Measurements from ENCODE around the gene PCDHB11.
"Not testable (repeated sequence)": the region's sequence is repeated elsewhere in the genome, so short reads cannot be mapped to it uniquely, and the experiment has no call there.

The PCDHB11 gene

DNA sequence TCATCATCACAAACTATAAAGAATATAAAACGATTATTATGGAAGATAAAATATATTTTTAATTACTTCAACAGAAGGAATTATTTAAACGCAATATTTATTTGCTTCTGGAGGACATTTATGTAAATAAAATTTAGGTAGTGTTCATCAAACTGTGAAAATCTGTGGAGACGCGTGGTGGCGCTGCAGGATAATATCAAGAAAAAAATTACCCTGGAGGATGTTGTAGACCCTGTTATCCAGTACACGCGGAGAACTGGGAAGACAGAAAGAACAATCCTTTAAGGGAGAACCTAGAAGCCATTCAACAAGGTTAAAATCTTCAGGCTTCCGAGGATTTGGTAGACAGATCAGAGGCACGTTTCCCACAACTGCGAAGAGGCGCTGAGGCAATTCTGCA, 9.1 kb downstream of the PCDHB11 start, which contains the start of gene PCDHB12:
Gene PCDHB12, plus strand, starts transcription at position 242 of the 400 bp plus-strand sequence. CDS start 189 bp downstream, outside the sequence.
- no peak within 1 kb of the TSS for H3K4me3 Mint-ChIP-seq
- no peaks in the 10 kb centered on the region for H3K36me3 Mint-ChIP-seq
- no peak within 1 kb of the TSS for H3K27ac Mint-ChIP-seq
- peaks cover 2% of the 10 kb centered on the region for H3K9me3 Mint-ChIP-seq
- ATAC-seq (ENCODE audit: low read depth) (no peak), DNase-seq (ENCODE audit: low spot score in 2 of 2) (no peak)
- peaks cover 9% of the 10 kb centered on the region for H3K27me3 Mint-ChIP-seq
- H3K4me1 Mint-ChIP-seq: no peaks in the 10 kb centered on the region

DNA sequence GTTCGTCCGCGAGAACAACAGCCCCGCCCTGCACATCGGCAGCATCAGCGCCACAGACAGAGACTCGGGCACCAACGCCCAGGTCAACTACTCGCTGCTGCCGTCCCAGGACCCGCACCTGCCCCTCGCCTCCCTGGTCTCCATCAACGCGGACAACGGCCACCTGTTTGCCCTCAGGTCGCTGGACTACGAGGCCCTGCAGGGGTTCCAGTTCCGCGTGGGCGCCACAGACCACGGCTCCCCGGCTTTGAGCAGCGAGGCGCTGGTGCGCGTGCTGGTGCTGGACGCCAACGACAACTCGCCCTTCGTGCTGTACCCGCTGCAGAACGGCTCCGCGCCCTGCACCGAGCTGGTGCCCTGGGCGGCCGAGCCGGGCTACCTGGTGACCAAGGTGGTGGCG, 10.9 kb downstream of the PCDHB11 start:
- not testable (repeated sequence) for H3K9me3 Mint-ChIP-seq; H3K36me3 Mint-ChIP-seq; H3K4me3 Mint-ChIP-seq; ATAC-seq (ENCODE audit: low read depth); DNase-seq (ENCODE audit: low spot score in 2 of 2); H3K27ac Mint-ChIP-seq; H3K4me1 Mint-ChIP-seq
- peaks cover 11% of the 10 kb centered on the region for H3K27me3 Mint-ChIP-seq

DNA sequence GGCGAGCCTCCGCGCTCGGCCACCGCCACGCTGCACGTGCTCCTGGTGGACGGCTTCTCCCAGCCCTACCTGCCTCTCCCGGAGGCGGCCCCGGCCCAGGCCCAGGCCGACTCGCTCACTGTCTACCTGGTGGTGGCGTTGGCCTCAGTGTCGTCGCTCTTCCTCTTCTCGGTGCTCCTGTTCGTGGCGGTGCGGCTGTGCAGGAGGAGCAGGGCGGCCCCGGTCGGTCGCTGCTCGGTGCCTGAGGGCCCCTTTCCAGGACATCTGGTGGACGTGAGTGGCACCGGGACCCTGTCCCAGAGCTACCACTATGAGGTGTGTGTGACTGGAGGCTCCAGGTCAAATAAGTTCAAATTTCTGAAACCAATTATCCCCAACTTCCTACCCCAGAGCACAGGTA, 11.4 kb downstream of the PCDHB11 start:
- H3K4me3 Mint-ChIP-seq; ATAC-seq (ENCODE audit: low read depth); H3K27ac Mint-ChIP-seq; H3K36me3 Mint-ChIP-seq; H3K9me3 Mint-ChIP-seq; DNase-seq (ENCODE audit: low spot score in 2 of 2); H3K4me1 Mint-ChIP-seq: not testable (repeated sequence)
- H3K27me3 Mint-ChIP-seq: peaks cover 11% of the 10 kb centered on the region

DNA sequence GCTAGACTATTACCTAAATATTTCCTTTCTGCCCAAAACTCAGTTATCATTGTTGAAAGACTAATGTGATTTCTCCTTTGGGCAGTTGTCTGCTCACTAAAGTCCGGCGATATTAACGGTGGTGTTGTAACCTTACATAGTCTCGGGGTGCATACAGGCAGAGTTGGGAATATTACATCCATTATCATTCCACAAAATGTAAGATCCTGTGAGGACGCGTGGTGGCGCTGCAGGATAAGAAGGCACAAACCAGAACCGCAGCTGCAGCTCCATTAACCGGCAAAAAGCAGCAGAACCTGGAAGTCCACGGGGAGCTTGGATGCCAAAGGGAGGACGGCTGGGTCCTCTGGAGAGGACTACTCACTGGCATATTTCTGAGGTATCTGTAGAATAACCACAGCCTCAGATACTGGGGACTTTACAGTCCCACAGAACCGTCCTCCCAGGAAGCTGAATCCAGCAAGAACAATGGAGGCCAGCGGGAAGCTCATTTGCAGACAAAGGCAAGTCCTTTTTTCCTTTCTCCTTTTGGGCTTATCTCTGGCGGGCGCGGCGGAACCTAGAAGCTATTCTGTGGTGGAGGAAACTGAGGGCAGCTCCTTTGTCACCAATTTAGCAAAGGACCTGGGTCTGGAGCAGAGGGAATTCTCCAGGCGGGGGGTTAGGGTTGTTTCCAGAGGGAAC, 14.4 kb downstream of the PCDHB11 start, which contains the start of gene PCDHB13:
Gene PCDHB13, plus strand, starts transcription at position 264 of the 684 bp plus-strand sequence. Its CDS starts 205 bp downstream, at position 469.
- H3K4me1 Mint-ChIP-seq; H3K27ac Mint-ChIP-seq; ATAC-seq (ENCODE audit: low read depth); H3K9me3 Mint-ChIP-seq; H3K36me3 Mint-ChIP-seq; DNase-seq (ENCODE audit: low spot score in 2 of 2): not testable (repeated sequence)
- Mint-ChIP-seq H3K27me3 (peaks cover 11% of the 10 kb centered on the region), H3K4me3 (peak within 1 kb of the TSS; percentile 29)

DNA sequence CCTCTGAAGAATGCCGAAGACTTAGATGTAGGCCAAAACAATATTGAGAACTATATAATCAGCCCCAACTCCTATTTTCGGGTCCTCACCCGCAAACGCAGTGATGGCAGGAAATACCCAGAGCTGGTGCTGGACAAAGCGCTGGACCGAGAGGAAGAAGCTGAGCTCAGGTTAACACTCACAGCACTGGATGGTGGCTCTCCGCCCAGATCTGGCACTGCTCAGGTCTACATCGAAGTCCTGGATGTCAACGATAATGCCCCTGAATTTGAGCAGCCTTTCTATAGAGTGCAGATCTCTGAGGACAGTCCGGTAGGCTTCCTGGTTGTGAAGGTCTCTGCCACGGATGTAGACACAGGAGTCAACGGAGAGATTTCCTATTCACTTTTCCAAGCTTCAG, 15.2 kb downstream of the PCDHB11 start:
- not testable (repeated sequence) for H3K36me3 Mint-ChIP-seq; H3K4me3 Mint-ChIP-seq; H3K9me3 Mint-ChIP-seq; ATAC-seq (ENCODE audit: low read depth); H3K4me1 Mint-ChIP-seq; H3K27ac Mint-ChIP-seq; DNase-seq (ENCODE audit: low spot score in 2 of 2)
- H3K27me3 Mint-ChIP-seq: peaks cover 12% of the 10 kb centered on the region

DNA sequence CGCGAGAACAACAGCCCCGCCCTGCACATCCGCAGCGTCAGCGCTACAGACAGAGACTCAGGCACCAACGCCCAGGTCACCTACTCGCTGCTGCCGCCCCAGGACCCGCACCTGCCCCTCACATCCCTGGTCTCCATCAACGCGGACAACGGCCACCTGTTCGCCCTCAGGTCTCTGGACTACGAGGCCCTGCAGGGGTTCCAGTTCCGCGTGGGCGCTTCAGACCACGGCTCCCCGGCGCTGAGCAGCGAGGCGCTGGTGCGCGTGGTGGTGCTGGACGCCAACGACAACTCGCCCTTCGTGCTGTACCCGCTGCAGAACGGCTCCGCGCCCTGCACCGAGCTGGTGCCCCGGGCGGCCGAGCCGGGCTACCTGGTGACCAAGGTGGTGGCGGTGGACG, 16.1 kb downstream of the PCDHB11 start:
- ATAC-seq (ENCODE audit: low read depth); H3K4me1 Mint-ChIP-seq; DNase-seq (ENCODE audit: low spot score in 2 of 2); H3K27ac Mint-ChIP-seq; H3K36me3 Mint-ChIP-seq; H3K4me3 Mint-ChIP-seq: not testable (repeated sequence)
- peaks cover 16% of the 10 kb centered on the region for H3K27me3 Mint-ChIP-seq
- H3K9me3 Mint-ChIP-seq: peaks cover 16% of the 10 kb centered on the region

DNA sequence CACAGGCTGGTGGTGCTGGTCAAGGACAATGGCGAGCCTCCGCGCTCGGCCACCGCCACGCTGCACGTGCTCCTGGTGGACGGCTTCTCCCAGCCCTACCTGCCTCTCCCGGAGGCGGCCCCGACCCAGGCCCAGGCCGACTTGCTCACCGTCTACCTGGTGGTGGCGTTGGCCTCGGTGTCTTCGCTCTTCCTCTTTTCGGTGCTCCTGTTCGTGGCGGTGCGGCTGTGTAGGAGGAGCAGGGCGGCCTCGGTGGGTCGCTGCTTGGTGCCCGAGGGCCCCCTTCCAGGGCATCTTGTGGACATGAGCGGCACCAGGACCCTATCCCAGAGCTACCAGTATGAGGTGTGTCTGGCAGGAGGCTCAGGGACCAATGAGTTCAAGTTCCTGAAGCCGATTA, 16.6 kb downstream of the PCDHB11 start:
- not testable (repeated sequence) for H3K4me3 Mint-ChIP-seq; ATAC-seq (ENCODE audit: low read depth); H3K36me3 Mint-ChIP-seq; H3K27ac Mint-ChIP-seq; H3K4me1 Mint-ChIP-seq; DNase-seq (ENCODE audit: low spot score in 2 of 2)
- H3K27me3 Mint-ChIP-seq: peaks cover 17% of the 10 kb centered on the region
- peaks cover 14% of the 10 kb centered on the region for H3K9me3 Mint-ChIP-seq

DNA sequence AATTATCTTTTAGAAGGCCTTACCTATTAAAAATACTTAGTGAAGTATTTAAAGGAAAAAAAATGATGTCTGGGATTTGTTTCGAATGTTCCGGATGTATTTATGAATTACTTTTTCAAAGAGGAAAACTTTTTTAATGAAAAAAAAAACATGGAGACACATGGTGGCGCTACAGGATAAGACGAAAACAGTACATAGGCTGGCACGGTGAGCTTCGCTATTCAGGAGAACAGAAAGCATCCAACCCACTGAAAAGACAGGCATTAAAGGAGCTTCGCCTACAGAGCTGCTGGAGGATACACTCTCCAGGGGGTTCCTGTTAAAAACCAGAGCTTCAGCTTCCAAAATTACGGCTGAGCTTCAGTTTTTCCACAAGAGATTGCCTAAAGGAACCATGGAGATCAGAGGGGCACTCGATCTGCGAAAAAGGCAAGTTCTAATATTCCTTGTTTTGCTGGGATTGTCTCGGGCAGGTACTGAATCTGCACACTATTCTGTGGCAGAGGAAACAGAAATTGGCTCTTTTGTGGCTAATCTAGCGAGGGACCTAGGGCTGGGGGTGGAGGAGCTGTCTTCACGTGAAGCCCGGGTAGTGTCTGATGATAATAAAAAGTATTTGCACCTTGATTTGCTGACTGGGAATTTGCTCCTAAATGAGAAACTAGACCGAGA, 23.8 kb downstream of the PCDHB11 start, which contains the start of gene PCDHB14:
Gene PCDHB14, plus strand, starts transcription at position 232 of the 672 bp plus-strand sequence. Its CDS starts 163 bp downstream, at position 395.
- H3K4me3 Mint-ChIP-seq: peak within 1 kb of the TSS; percentile 19
- H3K4me1 Mint-ChIP-seq: no peaks in the 10 kb centered on the region
- ATAC-seq (ENCODE audit: low read depth) (no peak), DNase-seq (ENCODE audit: low spot score in 2 of 2) (no peak)
- peaks cover 16% of the 10 kb centered on the region for H3K9me3 Mint-ChIP-seq
- H3K36me3 Mint-ChIP-seq: peaks cover 2% of the 10 kb centered on the region
- H3K27ac Mint-ChIP-seq: no peak within 1 kb of the TSS
- H3K27me3 Mint-ChIP-seq: peaks cover 17% of the 10 kb centered on the region

DNA sequence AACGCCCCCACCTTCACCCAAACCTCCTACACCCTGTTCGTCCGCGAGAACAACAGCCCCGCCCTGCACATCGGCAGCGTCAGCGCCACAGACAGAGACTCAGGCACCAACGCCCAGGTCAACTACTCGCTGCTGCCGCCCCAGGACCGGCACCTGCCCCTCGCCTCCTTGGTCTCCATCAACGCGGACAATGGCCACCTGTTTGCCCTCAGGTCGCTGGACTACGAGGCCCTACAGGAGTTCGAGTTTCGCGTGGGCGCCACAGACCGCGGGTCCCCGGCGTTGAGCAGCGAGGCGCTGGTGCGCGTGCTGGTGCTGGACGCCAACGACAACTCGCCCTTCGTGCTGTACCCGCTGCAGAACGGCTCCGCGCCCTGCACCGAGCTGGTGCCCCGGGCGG, 25.4 kb downstream of the PCDHB11 start:
- H3K4me1 Mint-ChIP-seq; H3K4me3 Mint-ChIP-seq; H3K36me3 Mint-ChIP-seq; DNase-seq (ENCODE audit: low spot score in 2 of 2); H3K27ac Mint-ChIP-seq; ATAC-seq (ENCODE audit: low read depth): not testable (repeated sequence)
- Mint-ChIP-seq H3K9me3 (peaks cover 14% of the 10 kb centered on the region), H3K27me3 (peaks cover 14% of the 10 kb centered on the region)

DNA sequence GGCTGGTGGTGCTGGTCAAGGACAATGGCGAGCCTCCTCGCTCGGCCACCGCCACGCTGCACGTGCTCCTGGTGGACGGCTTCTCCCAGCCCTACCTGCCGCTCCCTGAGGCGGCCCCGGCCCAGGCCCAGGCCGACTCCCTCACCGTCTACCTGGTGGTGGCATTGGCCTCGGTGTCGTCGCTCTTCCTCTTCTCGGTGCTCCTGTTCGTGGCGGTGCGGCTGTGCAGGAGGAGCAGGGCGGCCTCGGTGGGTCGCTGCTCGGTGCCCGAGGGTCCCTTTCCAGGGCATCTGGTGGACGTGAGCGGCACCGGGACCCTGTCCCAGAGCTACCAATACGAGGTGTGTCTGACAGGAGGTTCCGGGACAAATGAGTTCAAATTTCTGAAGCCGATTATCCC, 26.0 kb downstream of the PCDHB11 start:
- H3K4me1 Mint-ChIP-seq; H3K27ac Mint-ChIP-seq; DNase-seq (ENCODE audit: low spot score in 2 of 2); H3K9me3 Mint-ChIP-seq; H3K4me3 Mint-ChIP-seq; H3K36me3 Mint-ChIP-seq; ATAC-seq (ENCODE audit: low read depth): not testable (repeated sequence)
- H3K27me3 Mint-ChIP-seq: peaks cover 11% of the 10 kb centered on the region

DNA sequence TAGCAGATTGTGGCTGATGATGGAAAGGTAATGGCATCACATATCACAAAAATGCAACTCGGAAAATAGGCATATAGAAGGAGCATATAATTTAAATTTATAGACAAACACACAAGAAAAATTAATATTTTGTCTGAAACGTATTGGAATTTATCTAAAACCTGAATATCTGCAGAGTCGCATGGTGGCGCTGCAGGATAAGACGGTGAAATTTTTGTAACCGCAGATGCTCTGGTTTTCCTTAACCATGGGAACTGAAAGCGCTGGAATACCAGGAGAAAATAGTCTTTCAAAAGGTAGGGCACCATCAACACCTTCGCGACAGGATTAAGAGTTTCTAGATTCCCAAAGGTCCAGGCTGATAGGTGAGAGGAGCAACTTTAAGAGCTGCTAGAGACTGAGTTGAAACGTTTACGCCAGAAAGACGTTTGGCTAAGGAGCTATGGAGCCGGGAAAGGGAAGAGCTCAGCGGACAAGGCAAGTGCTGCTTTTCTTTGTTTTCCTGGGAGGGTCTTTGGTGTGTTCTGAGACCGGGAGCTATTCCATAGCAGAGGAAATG, 34.8 kb downstream of the PCDHB11 start:
- ATAC-seq (ENCODE audit: low read depth) (no peak), DNase-seq (ENCODE audit: low spot score in 2 of 2) (no peak)
- Mint-ChIP-seq H3K27me3 (peaks cover 4% of the 10 kb centered on the region), H3K27ac (no peak overlapping the region), H3K9me3 (peaks cover 23% of the 10 kb centered on the region), H3K4me3 (no peak overlapping the region), H3K36me3 (peaks cover 8% of the 10 kb centered on the region), H3K4me1 (no peaks in the 10 kb centered on the region)

DNA sequence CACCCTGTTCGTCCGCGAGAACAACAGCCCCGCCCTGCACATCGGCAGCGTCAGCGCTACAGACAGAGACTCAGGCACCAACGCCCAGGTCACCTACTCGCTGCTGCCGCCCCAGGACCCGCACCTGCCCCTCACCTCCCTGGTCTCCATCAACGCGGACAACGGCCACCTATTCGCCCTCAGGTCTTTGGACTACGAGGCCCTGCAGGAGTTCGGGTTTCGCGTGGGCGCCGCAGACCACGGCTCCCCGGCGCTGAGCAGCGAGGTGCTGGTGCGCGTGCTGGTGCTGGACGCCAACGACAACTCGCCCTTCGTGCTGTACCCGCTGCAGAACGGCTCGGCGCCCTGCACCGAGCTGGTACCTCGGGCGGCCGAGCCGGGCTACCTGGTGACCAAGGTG, 36.5 kb downstream of the PCDHB11 start:
- H3K4me3 Mint-ChIP-seq; H3K4me1 Mint-ChIP-seq; DNase-seq (ENCODE audit: low spot score in 2 of 2); H3K27ac Mint-ChIP-seq; H3K27me3 Mint-ChIP-seq; ATAC-seq (ENCODE audit: low read depth); H3K36me3 Mint-ChIP-seq: not testable (repeated sequence)
- H3K9me3 Mint-ChIP-seq: peaks cover 30% of the 10 kb centered on the region

DNA sequence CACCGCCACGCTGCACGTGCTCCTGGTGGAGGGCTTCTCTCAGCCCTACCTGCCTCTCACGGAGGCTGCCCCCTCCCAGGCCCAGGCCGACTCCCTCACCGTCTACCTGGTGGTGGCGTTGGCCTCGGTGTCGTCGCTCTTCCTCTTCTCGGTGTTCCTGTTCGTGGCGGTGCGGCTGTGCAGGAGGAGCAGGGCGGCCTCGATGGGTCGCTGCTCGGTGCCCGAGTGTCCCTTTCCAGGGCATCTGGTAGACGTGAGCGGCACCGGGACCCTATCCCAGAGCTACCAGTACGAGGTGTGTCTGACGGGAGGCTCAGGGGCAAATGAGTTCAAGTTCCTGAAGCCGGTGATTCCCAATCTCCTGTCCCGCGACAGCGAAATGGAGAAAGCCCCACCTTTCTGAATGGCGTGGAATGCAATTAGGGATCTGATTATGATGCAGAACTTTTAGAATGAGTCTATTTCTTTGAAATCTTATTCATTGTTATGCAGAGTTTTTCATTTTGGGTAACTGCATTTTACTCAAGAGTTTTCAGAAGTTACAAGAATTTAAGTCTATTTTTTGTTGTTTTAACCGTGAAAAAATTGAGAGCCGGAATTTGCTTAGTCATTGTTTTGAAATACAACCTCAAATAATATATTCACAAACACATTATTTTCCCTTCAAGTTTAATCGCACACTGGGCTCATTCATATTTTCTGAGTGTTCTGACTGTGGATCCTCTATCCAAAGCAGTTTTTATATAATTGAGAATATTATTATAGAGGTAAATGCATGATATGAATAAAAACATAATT, 37.3 kb downstream of the PCDHB11 start:
- Mint-ChIP-seq H3K9me3 (peaks cover 26% of the 10 kb centered on the region), H3K27ac (no peak overlapping the region), H3K36me3 (peaks cover 8% of the 10 kb centered on the region), H3K4me3 (no peak overlapping the region), H3K4me1 (no peaks in the 10 kb centered on the region), H3K27me3 (peaks cover 7% of the 10 kb centered on the region)
- DNase-seq (ENCODE audit: low spot score in 2 of 2): no peak
- no peak for ATAC-seq (ENCODE audit: low read depth)

DNA sequence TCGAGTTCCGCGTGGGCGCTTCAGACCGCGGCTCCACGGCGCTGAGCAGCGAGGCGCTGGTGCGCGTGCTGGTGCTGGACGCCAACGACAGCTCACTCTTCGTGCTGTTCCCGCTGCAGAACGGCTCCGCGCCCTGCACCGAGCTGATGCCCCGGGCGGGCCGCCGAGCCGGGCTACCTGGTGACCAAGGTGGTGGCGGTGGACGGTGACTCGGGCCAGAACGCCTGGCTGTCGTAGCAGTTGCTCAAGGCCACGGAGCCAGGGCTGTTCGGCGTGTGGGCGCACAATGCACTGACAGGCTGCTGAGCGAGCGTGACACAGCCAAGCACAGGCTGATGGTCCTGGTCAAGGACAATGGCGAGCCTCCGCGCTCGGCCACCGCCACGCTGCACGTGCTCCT, 42.1 kb downstream of the PCDHB11 start:
- peaks cover 7% of the 10 kb centered on the region for H3K36me3 Mint-ChIP-seq
- H3K4me3 Mint-ChIP-seq: no peak overlapping the region
- H3K27ac Mint-ChIP-seq: no peak overlapping the region
- peaks cover 6% of the 10 kb centered on the region for H3K27me3 Mint-ChIP-seq
- peaks cover 19% of the 10 kb centered on the region for H3K9me3 Mint-ChIP-seq
- no peak for DNase-seq (ENCODE audit: low spot score in 2 of 2)
- ATAC-seq (ENCODE audit: low read depth): no peak
- no peaks in the 10 kb centered on the region for H3K4me1 Mint-ChIP-seq

Measured in memory B cell (primary cell).